ENCODE data around the gene CUEDC2.
A peak's percentile ranks its signal among the peaks of the same experiment; 100 is the strongest.
"Not testable (repeated sequence)": the region's sequence is repeated elsewhere in the genome, so short reads cannot be mapped to it uniquely, and the experiment has no call there.

The CUEDC2 gene

GRCh38 chr10:102454662-102455487, 22.5 kb upstream of the CUEDC2 start:
- DNase-seq (ENCODE audit: low spot score) = not testable (repeated sequence)

GRCh38 chr10:102453502-102453901, 21.1 kb upstream of the CUEDC2 start:
- no peak for DNase-seq (ENCODE audit: low spot score)

- DNase-seq (ENCODE audit: low spot score) = peak; percentile 27
Measured at GRCh38 chr10:102452672-102453340, 20.4 kb upstream of the CUEDC2 start.

GRCh38 chr10:102451105-102451969, 19.0 kb upstream of the CUEDC2 start, which contains the start of gene C10orf95:
Gene C10orf95 (minus strand): TSS chr10:102451543. CDS start chr10:102451093, 450 bp downstream.
- no peak for DNase-seq (ENCODE audit: low spot score)

GRCh38 chr10:102450374-102451104, 18.2 kb upstream of the CUEDC2 start:
- DNase-seq (ENCODE audit: low spot score) = peak; percentile 61

- DNase-seq (ENCODE audit: low spot score) = no peak
Measured at GRCh38 chr10:102450124-102450373, 17.7 kb upstream of the CUEDC2 start.

- DNase-seq (ENCODE audit: low spot score) = peak; percentile 83
Measured at GRCh38 chr10:102449321-102450123, 17.1 kb upstream of the CUEDC2 start.

GRCh38 chr10:102444851-102445250, 12.5 kb upstream of the CUEDC2 start:
- DNase-seq (ENCODE audit: low spot score) = no peak

GRCh38 chr10:102438374-102438773, 6.0 kb upstream of the CUEDC2 start:
- DNase-seq (ENCODE audit: low spot score) = no peak

GRCh38 chr10:102437515-102437914, 5.1 kb upstream of the CUEDC2 start:
- no peak for DNase-seq (ENCODE audit: low spot score)

- no peak for DNase-seq (ENCODE audit: low spot score)
Measured at GRCh38 chr10:102436312-102436711, 3.9 kb upstream of the CUEDC2 start.

- no peak for DNase-seq (ENCODE audit: low spot score)
Measured at GRCh38 chr10:102435529-102436233, 3.3 kb upstream of the CUEDC2 start.

GRCh38 chr10:102435133-102435497, 2.7 kb upstream of the CUEDC2 start:
- no peak for DNase-seq (ENCODE audit: low spot score)

GRCh38 chr10:102434394-102435132, 2.2 kb upstream of the CUEDC2 start:
- no peak for DNase-seq (ENCODE audit: low spot score)

- no peak for DNase-seq (ENCODE audit: low spot score)
Measured at GRCh38 chr10:102433619-102434046, 1.3 kb upstream of the CUEDC2 start.

GRCh38 chr10:102431452-102432124, 786 bp downstream of the CUEDC2 start:
- DNase-seq (ENCODE audit: low spot score) = no peak

GRCh38 chr10:102429468-102429867, 2.9 kb downstream of the CUEDC2 start:
- no peak for DNase-seq (ENCODE audit: low spot score)

GRCh38 chr10:102426803-102427287, 5.5 kb downstream of the CUEDC2 start:
- DNase-seq (ENCODE audit: low spot score) = no peak

GRCh38 chr10:102425444-102425843, 6.9 kb downstream of the CUEDC2 start:
- DNase-seq (ENCODE audit: low spot score) = no peak

Measured in hematopoietic multipotent progenitor cell treated with erythropoietin and hydrocortisone succinate and interleukin-3 and kit ligand, for 17 days (in vitro differentiated cells).